HepG2 (cell line): ENCODE results near the gene DOCK11.

Experiments
- EHMT2 ChIP-seq: fragments of 200-600 bp; sonication (generic); IDR thresholded peaks from 2 replicates; pipeline ENCODE4 v1.7.0; 2017; ENCODE audit warnings: antibody characterized with exemption, low read depth, low read length, borderline replicate concordance
- GABPA ChIP-seq, 2 experiments: IDR thresholded peaks; 2 replicates each; pipeline ENCODE4 v1.6.1; 2011 to 2016; ENCODE audit warnings: low read depth in 2 of 2, low read length in 1 of 2, missing biosample characterization in 1 of 2, missing genetic modification characterization in 1 of 2
- HIVEP1 ChIP-seq: sonication (generic); formaldehyde crosslinking; IDR thresholded peaks from 2 replicates; pipeline ENCODE4 v1.4.0; 2020; ENCODE audit warnings: mild to moderate bottlenecking, missing genetic modification reagents
- IRF1 ChIP-seq: sonication (generic); formaldehyde crosslinking; IDR thresholded peaks from 2 replicates; pipeline ENCODE4 v1.4.0; 2020; ENCODE audit warnings: low read depth, mild to moderate bottlenecking, missing genetic modification reagents
- NFIC ChIP-seq: IDR thresholded peaks from 2 replicates; pipeline ENCODE4 v1.6.1; 2012; ENCODE audit warnings: mild to moderate bottlenecking, low read length, inconsistent platforms
- SMAD3 ChIP-seq: sonication (generic); formaldehyde crosslinking; IDR thresholded peaks from 2 replicates; pipeline ENCODE4 v1.4.0; 2020; ENCODE audit warnings: missing genetic modification reagents
- SNAPC4 ChIP-seq: sonication (generic); formaldehyde crosslinking; IDR thresholded peaks from 2 replicates; pipeline ENCODE4 v1.4.0; 2020; ENCODE audit warnings: mild to moderate bottlenecking, missing genetic modification reagents
- SOX5 ChIP-seq: IDR thresholded peaks from 2 replicates; pipeline ENCODE4 v1.6.1; 2016; ENCODE audit warnings: borderline replicate concordance
- THAP7 ChIP-seq: sonication (generic); formaldehyde crosslinking; IDR thresholded peaks from 2 replicates; pipeline ENCODE4 v1.8.1; 2023; ENCODE audit warnings: mild to moderate bottlenecking, missing genetic modification reagents
- ZBTB33 ChIP-seq: sonication (generic); formaldehyde crosslinking; IDR thresholded peaks from 2 replicates; pipeline ENCODE4 v1.4.0; 2020; ENCODE audit warnings: missing genetic modification reagents
- ZNF260 ChIP-seq: sonication (generic); formaldehyde crosslinking; IDR thresholded peaks from 2 replicates; pipeline ENCODE4 v1.4.0; 2020; ENCODE audit warnings: missing genetic modification reagents, low read depth, mild to moderate bottlenecking, borderline replicate concordance
- ZSCAN22 ChIP-seq: sonication (generic); formaldehyde crosslinking; IDR thresholded peaks from 2 replicates; pipeline ENCODE4 v1.4.0; 2020; ENCODE audit warnings: mild to moderate bottlenecking, missing genetic modification reagents
- TF ChIP-seq, protein P1 (sequence below): sonication (generic); formaldehyde crosslinking; IDR thresholded peaks from 2 replicates; pipeline ENCODE4 v1.5.0; 2020; ENCODE audit warnings: mild to moderate bottlenecking, missing genetic modification reagents, moderate library complexity
- TF ChIP-seq, protein P2 (sequence below): sonication (generic); formaldehyde crosslinking; IDR thresholded peaks from 2 replicates; pipeline ENCODE4 v1.8.0; 2022; ENCODE audit warnings: missing genetic modification reagents, mild to moderate bottlenecking, borderline replicate concordance

DNA sequence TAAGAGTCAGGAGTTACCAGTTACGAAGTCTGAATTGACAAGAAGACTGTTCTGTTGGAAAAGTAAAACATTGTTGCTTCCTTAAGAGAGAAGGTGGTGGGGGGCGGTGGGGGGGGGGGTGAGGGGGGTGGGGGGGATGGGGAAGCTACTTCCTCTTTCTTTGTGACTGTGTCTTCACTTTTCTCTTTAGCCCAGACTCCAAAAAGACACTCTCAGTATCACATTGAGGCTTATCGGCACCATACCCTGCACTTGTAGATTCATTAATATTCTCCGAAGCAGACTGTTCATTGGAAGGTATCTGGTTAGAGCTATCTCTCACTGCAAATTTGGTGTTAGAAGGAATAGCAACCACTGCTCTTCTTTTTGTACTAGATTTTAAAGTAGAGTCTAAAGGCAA is 137.2 kb downstream of the DOCK11 start:
- TF ChIP-seq, protein P1, sequence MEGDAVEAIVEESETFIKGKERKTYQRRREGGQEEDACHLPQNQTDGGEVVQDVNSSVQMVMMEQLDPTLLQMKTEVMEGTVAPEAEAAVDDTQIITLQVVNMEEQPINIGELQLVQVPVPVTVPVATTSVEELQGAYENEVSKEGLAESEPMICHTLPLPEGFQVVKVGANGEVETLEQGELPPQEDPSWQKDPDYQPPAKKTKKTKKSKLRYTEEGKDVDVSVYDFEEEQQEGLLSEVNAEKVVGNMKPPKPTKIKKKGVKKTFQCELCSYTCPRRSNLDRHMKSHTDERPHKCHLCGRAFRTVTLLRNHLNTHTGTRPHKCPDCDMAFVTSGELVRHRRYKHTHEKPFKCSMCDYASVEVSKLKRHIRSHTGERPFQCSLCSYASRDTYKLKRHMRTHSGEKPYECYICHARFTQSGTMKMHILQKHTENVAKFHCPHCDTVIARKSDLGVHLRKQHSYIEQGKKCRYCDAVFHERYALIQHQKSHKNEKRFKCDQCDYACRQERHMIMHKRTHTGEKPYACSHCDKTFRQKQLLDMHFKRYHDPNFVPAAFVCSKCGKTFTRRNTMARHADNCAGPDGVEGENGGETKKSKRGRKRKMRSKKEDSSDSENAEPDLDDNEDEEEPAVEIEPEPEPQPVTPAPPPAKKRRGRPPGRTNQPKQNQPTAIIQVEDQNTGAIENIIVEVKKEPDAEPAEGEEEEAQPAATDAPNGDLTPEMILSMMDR, result no peak
- TF ChIP-seq NFIC, result no peak
- TF ChIP-seq THAP7 (CRISPR knock-in tag), result no peak
- no peak for TF ChIP-seq EHMT2
- TF ChIP-seq ZNF260, result no peak
- no peak for TF ChIP-seq HIVEP1 (CRISPR knock-in tag)
- TF ChIP-seq, protein P2, sequence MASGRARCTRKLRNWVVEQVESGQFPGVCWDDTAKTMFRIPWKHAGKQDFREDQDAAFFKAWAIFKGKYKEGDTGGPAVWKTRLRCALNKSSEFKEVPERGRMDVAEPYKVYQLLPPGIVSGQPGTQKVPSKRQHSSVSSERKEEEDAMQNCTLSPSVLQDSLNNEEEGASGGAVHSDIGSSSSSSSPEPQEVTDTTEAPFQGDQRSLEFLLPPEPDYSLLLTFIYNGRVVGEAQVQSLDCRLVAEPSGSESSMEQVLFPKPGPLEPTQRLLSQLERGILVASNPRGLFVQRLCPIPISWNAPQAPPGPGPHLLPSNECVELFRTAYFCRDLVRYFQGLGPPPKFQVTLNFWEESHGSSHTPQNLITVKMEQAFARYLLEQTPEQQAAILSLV, result no peak
- no peak for TF ChIP-seq ZSCAN22 (CRISPR knock-in tag)
- no peak for TF ChIP-seq SMAD3 (CRISPR knock-in tag)
- TF ChIP-seq SOX5, result no peak
- TF ChIP-seq ZBTB33 (CRISPR knock-in tag), result no peak
- no peak for TF ChIP-seq GABPA (IDR thresholded peaks at IDR 0.05; ENCODE audit: low read depth, low read length)
- no peak for TF ChIP-seq GABPA (CRISPR knock-in tag; IDR thresholded peaks at IDR 0.05; ENCODE audit: low read depth)
- no peak for TF ChIP-seq IRF1
- no peak for TF ChIP-seq SNAPC4 (CRISPR knock-in tag)
